DMS 273 (cell line): ENCODE results near the gene CRYBG3.
A peak's percentile ranks its signal among the peaks of the same experiment; 100 is the strongest.

Experiments used
- DNase-seq: peaks from one replicate; lab custom pipeline; 2025; ENCODE audit not compliant: unreplicated experiment; lab: John Stamatoyannopoulos, UW

CRYBG3 gene

DNA sequence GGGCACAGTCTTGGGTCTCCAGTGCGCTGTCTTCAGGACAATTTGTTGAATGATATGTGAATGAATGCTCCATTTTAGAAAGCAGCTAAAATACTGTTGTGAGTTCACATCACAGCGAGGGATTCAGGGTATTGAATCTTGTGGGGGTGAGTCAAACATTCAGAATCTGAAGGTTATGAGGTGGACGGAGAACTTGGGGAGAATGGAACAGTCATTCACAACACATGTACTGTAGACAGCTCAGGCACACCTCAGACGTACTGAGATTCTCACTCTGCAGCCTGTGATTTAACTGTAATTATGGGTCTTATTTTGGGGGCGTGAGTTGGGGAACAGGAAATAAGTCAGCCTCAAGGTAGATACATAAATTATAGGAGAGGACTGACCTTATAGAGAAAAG, 13.9 kb downstream of the CRYBG3 start:
- no peak for DNase-seq

GRCh38 chr3:97838393-97838792, 16.6 kb downstream of the CRYBG3 start:
- DNase-seq, result peak; percentile 22

DNA sequence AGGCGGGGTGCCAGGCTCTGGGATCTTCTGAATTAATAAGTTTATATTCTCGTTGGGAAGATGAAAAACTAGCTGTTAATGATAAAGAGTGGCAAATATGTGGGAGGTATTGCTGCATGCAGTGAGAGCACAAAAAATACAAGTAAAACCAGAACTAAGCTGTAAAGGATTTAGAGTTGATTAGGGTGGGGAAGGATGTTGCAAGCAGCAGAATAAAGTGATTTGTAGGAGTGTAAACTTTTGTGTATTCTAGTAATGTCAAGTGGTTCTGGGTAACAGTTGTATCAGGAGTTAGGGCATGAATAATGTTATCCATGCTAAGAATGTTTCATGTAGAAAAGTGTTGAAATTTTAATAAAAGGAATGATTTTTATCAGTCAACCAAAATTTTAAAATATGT, 18.1 kb downstream of the CRYBG3 start:
- DNase-seq, result no peak

- DNase-seq, result no peak
These were observed 19.5 kb downstream of the CRYBG3 start for GRCh38 chr3:97841304-97841703.

DNA sequence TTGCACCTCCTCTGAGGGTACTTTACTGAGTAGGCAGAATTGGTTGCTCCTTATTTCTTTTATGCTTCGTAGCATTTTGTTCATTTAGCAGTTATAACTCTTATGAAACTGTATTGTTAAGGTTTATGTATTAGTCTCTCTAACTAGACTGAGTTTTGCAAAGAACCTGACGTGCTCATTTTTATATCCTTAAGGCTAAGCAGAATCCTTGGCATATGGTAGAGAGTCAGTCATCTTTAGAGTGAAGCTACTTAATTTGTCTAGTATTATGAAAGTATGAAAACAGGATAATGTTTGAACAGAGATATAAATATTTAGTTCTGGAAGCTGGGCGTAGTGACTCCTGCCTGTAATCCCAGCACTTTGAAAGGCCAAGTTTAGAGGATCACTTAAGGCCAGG, 20.1 kb downstream of the CRYBG3 start:
- DNase-seq, result no peak

DNA sequence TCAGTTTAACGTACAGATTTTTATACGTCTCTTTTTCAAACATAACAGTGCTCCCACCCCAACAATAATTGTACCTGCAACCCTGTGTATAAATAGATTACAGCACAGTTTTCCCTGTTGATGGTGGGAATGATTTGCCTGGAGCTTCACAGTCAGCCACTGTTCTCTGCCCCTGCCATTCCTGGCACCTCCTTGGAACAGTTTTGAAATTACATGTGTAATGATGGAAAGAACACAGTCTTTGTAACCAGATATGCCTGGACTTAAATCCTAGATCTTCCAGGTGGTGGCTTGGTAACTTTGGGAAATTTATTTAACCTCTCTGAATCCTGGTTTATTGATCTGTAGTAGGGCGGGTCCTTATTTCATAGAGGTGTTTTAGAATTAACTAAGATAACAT, 27.0 kb downstream of the CRYBG3 start:
- no peak for DNase-seq

- DNase-seq, result no peak
These were observed 35.6 kb downstream of the CRYBG3 start for GRCh38 chr3:97857401-97857800.

- no peak for DNase-seq
These were observed 38.6 kb downstream of the CRYBG3 start for GRCh38 chr3:97860364-97860763.

- DNase-seq, result no peak
These were observed 40.8 kb downstream of the CRYBG3 start for GRCh38 chr3:97862582-97862981.

GRCh38 chr3:97863031-97863430, 41.2 kb downstream of the CRYBG3 start:
- no peak for DNase-seq

GRCh38 chr3:97863775-97864174, 42.0 kb downstream of the CRYBG3 start:
- no peak for DNase-seq

GRCh38 chr3:97871186-97871585, 49.4 kb downstream of the CRYBG3 start:
- DNase-seq, result no peak

GRCh38 chr3:97871801-97872524, 50.2 kb downstream of the CRYBG3 start:
- DNase-seq, result no peak

- DNase-seq, result no peak
These were observed 50.8 kb downstream of the CRYBG3 start for GRCh38 chr3:97872525-97873042.

DNA sequence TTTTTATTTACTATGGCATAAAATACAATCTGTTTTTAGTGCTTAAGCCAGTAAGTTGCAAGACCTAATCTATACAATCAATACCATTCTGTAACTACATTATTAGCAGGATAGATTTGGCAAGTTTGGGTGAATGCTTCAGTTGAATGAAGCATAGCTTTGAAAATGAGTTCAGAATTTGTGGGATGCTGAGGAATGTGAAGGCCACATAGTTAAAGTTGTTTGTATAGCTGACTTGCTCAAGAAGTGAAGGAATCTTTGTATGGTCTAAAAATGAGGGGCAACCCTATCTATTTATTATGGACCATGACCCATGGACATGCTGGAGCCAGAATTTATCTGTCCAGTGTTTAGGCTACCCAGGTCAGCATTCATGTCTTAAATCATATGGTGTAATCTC, 58.5 kb downstream of the CRYBG3 start:
- no peak for DNase-seq

GRCh38 chr3:97882975-97883598, 61.3 kb downstream of the CRYBG3 start:
- DNase-seq, result no peak

DNA sequence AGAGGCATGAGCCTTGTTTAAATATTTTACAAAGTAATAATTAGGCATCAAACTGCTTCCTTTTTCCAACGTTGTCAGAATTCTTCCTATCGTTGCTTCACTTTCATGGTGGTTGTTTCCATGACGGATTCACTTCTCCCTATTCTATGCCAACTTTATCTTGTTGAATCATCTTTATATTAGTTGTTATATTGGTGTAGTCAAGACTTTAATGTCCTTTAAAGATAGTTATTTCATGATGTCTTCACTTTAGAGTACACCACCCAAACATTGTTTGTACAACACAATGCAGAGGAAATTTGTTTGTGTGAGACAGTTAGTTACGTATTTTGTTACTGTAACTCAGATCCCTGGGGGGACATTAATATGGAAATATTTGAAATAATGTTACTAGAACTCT, 61.9 kb downstream of the CRYBG3 start:
- no peak for DNase-seq

DNA sequence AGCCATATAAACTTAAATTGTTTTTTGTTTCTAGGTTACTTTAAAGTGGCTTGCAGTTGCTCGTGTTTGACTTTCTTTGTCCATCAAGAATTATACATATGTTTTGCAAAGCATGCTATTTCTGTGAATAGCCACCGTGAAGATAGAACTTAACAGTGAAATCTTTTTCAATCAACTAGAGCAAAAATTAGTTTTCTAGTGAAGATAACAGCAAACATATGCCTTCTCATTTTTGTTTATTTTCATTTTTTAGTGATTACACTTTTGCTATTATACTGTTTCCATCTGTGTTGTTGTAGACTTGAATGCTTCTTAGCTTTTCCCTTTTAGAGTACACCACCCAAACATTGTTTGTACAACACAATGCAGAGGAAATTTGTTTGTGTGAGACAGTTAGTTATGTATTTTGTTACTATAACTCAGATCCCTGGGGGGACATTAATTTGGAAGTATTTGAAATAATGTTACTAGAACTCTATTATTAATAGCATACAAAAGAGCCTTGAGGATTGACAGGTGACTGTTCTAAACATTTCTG, 62.8 kb downstream of the CRYBG3 start:
- DNase-seq, result no peak

DNA sequence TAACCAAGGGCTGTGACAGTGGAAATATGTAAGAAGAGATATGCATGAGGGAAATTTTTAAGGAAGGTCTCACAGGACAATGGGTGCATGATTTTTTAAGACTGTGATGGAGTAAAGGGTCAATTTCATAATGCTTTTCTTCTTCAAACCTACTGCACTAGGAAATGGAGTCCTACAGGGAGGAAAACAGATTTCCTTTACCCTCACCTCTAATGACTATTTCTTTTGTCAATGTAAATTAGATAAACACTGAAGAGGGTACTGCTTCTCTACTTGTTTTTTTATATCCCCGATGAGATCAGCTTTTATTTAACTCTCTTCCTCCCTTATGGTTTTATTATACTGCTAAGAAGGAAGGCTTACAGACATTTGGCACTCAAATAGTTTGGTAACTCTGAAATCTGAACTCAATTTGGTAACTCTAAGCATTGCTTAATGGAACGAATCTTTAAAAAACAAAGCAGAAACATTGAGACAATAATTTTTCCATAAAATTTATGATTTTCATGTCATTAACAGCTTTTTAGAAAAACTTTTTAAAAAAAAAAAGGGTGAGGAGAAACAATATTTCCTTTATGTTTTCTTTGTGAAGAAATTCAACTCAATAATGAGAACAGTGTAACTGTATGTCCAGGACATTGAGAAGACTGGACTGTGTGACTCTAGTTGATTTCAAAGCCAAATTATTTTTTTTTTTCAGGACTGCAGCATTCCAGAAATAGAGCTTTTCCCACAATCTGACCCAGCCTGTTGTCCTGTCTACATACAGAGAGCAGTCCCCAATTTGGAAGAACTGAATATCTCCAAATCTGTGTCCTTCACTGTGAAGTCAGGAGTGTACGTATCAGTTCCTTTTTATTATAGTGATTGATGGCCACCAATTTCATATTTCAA, 64.4 kb downstream of the CRYBG3 start:
- DNase-seq, result no peak

- no peak for DNase-seq
These were observed 68.0 kb downstream of the CRYBG3 start for GRCh38 chr3:97889814-97890213.

GRCh38 chr3:97892852-97893251, 71.0 kb downstream of the CRYBG3 start:
- DNase-seq, result no peak
